OCI-LY1 (cell line): Measurements from ENCODE around the gene LY86.

Experiments
- H2AFZ ChIP-seq: fragments of 200-600 bp; sonication (generic), shearing (Covaris generic); 2 replicates; pipeline ENCODE4 v1.6.0; 2014; ENCODE audit warnings: antibody characterized with exemption, mild to moderate bottlenecking, low read length
- H3F3A ChIP-seq: fragments of 200-600 bp; sonication (generic), shearing (Covaris generic); 2 replicates; pipeline ENCODE4 v1.6.0; 2014; ENCODE audit warnings: mild to moderate bottlenecking, antibody characterized with exemption, low read length, moderate library complexity; ENCODE audit not compliant: insufficient read depth
- H3K27ac ChIP-seq: fragments of 200-600 bp; sonication (generic); 2 replicates; pipeline ENCODE4 v1.5.1; 2014; ENCODE audit warnings: low read length, mixed run types, mild to moderate bottlenecking, low read depth; ENCODE audit not compliant: poor library complexity, severe bottlenecking
- H3K27me3 ChIP-seq: fragments of 200-600 bp; sonication (generic); 2 replicates; pipeline ENCODE4 v1.6.0; 2014; ENCODE audit warnings: antibody characterized with exemption, mild to moderate bottlenecking, low read length, moderate library complexity; ENCODE audit not compliant: insufficient read depth
- H3K36me3 ChIP-seq: fragments of 200-600 bp; sonication (generic); 2 replicates; pipeline ENCODE4 v1.6.1; 2014; ENCODE audit warnings: mild to moderate bottlenecking, antibody characterized with exemption, low read length, moderate library complexity, mixed read lengths; ENCODE audit not compliant: insufficient read depth
- H3K4me1 ChIP-seq: fragments of 200-600 bp; sonication (generic); 2 replicates; pipeline ENCODE4 v1.5.1; 2014; ENCODE audit warnings: mild to moderate bottlenecking, low read length, moderate library complexity; ENCODE audit not compliant: insufficient read depth, severe bottlenecking
- H3K4me2 ChIP-seq: fragments of 200-600 bp; sonication (generic), shearing (Covaris generic); 2 replicates; pipeline ENCODE4 v1.6.1; 2014; ENCODE audit warnings: low read length
- H3K4me3 ChIP-seq: fragments of 200-600 bp; sonication (generic); 2 replicates; pipeline ENCODE4 v1.5.1; 2014; ENCODE audit warnings: low read length, low read depth, mild to moderate bottlenecking, mixed read lengths; ENCODE audit not compliant: poor library complexity, severe bottlenecking
- H3K79me2 ChIP-seq: fragments of 200-600 bp; shearing (Covaris generic); 2 replicates; pipeline ENCODE4 v1.6.1; 2016; ENCODE audit warnings: mixed run types, low read length, mixed read lengths; ENCODE audit not compliant: insufficient read depth
- H3K9ac ChIP-seq: fragments of 200-600 bp; sonication (generic), shearing (Covaris generic); 2 replicates; pipeline ENCODE4 v1.6.1; 2014; ENCODE audit warnings: mild to moderate bottlenecking, low read length, mixed read lengths
- H3K9me2 ChIP-seq: fragments of 200-600 bp; sonication (generic), shearing (Covaris generic); 2 replicates; pipeline ENCODE4 v1.6.1; 2014; ENCODE audit warnings: low read depth, mild to moderate bottlenecking, low read length, mixed read lengths
- H3K9me3 ChIP-seq: fragments of 200-600 bp; shearing (Covaris generic); 2 replicates; pipeline ENCODE4 v1.6.1; 2014; ENCODE audit warnings: low read length, mixed read lengths
- H4K20me1 ChIP-seq: fragments of 200-600 bp; sonication (generic), shearing (Covaris generic); 2 replicates; pipeline ENCODE4 v1.6.0; 2016; ENCODE audit warnings: mild to moderate bottlenecking, low read length; ENCODE audit not compliant: insufficient read depth
- EZH2 ChIP-seq: fragments of 200-600 bp; sonication (generic), shearing (Covaris generic); IDR thresholded peaks from 2 replicates; pipeline ENCODE4 v1.8.0; 2017; ENCODE audit warnings: borderline replicate concordance, mixed run types, mild to moderate bottlenecking, antibody characterized with exemption, low read length, moderate library complexity, mixed read lengths
- TF ChIP-seq, protein P1 (sequence below): fragments of 200-600 bp; sonication (generic), shearing (Covaris generic); IDR thresholded peaks from 2 replicates; pipeline ENCODE4 v1.5.1; 2017; ENCODE audit warnings: mild to moderate bottlenecking, antibody characterized with exemption, low read length, moderate library complexity, mixed read lengths

The LY86 gene

DNA sequence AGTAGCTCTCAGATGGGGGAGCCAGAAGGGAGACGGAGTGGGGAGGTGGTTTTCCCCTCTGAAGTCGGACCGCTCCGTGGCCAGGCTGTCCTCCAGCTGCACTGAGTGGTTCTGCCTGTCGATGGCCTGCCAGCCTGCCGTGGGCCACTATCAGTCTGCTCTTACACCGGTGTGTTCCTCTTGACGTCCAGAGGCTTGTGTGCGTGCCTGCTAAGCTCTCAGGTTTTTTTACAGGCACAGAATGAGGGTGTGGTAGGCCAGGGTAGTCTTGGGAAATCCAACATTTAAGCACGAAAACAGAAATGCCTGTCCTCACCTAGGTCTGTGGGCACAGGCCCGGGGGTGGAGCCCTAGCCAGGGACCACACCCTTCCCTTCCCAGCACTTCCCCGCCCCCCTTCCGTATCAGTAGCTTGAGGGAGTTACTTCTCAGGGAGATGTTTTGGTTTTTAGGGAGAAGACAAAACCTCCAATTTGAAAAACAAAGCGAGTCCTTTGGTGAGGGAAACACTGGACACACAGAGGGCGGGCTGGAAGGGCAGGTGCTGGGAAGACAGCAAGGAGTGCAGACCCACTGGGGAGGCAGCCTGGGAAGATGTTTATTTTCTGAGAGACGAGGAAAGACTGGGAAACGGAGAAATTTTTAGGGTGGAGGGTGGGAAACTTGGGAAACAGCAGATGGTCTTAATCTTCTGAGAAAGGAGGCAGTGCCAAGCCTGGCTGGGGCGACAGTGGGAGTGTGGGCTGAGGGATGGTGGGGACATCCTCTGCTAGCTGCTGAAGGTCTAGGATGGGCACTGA, 106.5 kb downstream of the LY86 start:
- H3K27me3 ChIP-seq: peaks cover 4% of the 10 kb centered on the region; the same call in 1 of the 2 replicates
- TF ChIP-seq, protein P1, sequence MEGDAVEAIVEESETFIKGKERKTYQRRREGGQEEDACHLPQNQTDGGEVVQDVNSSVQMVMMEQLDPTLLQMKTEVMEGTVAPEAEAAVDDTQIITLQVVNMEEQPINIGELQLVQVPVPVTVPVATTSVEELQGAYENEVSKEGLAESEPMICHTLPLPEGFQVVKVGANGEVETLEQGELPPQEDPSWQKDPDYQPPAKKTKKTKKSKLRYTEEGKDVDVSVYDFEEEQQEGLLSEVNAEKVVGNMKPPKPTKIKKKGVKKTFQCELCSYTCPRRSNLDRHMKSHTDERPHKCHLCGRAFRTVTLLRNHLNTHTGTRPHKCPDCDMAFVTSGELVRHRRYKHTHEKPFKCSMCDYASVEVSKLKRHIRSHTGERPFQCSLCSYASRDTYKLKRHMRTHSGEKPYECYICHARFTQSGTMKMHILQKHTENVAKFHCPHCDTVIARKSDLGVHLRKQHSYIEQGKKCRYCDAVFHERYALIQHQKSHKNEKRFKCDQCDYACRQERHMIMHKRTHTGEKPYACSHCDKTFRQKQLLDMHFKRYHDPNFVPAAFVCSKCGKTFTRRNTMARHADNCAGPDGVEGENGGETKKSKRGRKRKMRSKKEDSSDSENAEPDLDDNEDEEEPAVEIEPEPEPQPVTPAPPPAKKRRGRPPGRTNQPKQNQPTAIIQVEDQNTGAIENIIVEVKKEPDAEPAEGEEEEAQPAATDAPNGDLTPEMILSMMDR: no peak
- no peak for TF ChIP-seq EZH2
- H4K20me1 ChIP-seq: no peaks in the 10 kb centered on the region
- H3K36me3 ChIP-seq: no peaks in the 10 kb centered on the region; the same call in 1 of the 2 replicates
- no peak overlapping the region for H3K9ac ChIP-seq
- no peak overlapping the region for H2AFZ ChIP-seq
- H3K27ac ChIP-seq: no peak overlapping the region
- peaks cover 9% of the 10 kb centered on the region for H3K9me3 ChIP-seq
- H3K4me1 ChIP-seq: peaks cover 7% of the 10 kb centered on the region
- H3K4me2 ChIP-seq: no peak overlapping the region
- H3F3A ChIP-seq: no peaks in the 10 kb centered on the region
- H3K4me3 ChIP-seq: no peak overlapping the region
- H3K9me2 ChIP-seq: no peaks in the 10 kb centered on the region
- no peaks in the 10 kb centered on the region for H3K79me2 ChIP-seq

DNA sequence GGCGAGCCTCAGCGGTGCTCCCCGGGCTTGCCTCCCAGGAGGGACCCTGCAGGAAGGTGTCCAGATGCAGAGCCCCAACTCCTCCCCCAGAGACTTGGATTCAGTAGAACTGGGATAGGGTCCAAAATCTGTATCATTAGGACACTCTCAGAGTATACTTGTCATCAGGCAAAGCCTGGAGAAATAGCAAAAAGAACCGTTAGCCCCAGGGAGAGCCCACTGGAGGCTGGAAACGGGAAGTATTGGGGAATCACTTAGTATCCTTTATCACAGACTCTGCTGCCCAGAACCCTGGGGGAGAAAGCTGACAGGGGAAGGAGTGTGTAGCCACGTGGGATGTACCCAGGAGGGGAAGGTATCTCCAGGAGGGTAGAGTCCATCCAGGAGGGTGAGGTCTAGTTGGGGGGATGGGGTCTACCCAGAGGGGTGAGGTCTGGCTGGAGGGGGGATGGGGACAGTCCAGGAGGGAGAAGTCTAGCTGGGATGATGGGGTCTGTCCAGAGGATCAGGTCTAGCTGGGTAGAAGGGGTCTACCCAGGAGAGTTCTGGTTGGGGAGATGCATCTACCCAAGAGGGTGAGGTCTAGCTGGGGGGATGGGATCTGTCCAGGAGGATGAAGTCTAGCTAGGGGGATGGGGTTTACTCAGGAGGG, 107.2 kb downstream of the LY86 start:
- peaks cover 7% of the 10 kb centered on the region for H3K9me3 ChIP-seq
- H3K9me2 ChIP-seq: no peaks in the 10 kb centered on the region
- H3K79me2 ChIP-seq: no peaks in the 10 kb centered on the region
- no peaks in the 10 kb centered on the region; the same call in 1 of the 2 replicates for H3K36me3 ChIP-seq
- H3K27me3 ChIP-seq: peaks cover 3% of the 10 kb centered on the region; the same call in 1 of the 2 replicates
- no peak overlapping the region for H3K4me2 ChIP-seq
- no peak overlapping the region for H3K4me3 ChIP-seq
- no peak overlapping the region for H2AFZ ChIP-seq
- no peaks in the 10 kb centered on the region for H3F3A ChIP-seq
- H3K9ac ChIP-seq: no peak overlapping the region
- peaks cover 14% of the 10 kb centered on the region for H3K4me1 ChIP-seq
- TF ChIP-seq, protein P1: no peak
- no peak for TF ChIP-seq EZH2
- no peaks in the 10 kb centered on the region for H4K20me1 ChIP-seq
- no peak overlapping the region for H3K27ac ChIP-seq

DNA sequence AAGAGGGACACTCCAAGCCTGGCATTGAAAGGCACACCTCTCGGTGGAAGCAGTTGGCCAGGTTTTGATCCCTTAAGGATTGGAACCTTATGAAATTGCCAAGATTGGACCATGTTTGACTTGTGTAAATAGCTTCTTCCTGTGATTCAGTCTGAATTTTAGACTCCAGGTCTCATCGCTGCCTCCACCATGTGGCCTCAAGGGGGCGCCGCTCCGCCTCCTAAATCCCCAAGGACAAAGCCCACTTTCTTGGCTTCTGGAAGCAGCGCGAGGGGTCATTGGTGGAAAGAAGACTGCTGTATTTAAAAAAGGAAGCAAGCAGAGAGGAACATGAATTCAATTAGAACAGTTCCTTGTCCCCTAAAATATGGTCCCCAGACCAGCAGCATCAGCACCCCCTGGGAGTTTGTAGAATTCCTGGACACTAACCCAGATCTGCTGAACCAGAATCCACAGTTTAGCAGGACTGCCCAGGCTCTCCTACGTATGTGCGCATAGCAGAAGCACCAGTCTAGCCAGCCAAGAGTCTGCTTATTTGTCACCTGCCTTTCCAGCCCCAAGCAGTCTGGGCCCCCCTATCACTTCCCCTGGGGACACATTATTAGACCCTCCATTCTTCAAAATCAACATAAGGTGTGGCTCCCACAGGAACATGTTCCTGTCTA, 108.5 kb downstream of the LY86 start:
- H3K27ac ChIP-seq: no peak overlapping the region
- H3F3A ChIP-seq: no peaks in the 10 kb centered on the region
- no peaks in the 10 kb centered on the region; the same call in 1 of the 2 replicates for H3K27me3 ChIP-seq
- no peaks in the 10 kb centered on the region for H4K20me1 ChIP-seq
- H3K9me2 ChIP-seq: no peaks in the 10 kb centered on the region
- H3K36me3 ChIP-seq: no peaks in the 10 kb centered on the region
- H2AFZ ChIP-seq: no peak overlapping the region
- no peaks in the 10 kb centered on the region for H3K79me2 ChIP-seq
- H3K4me3 ChIP-seq: no peak overlapping the region
- H3K4me1 ChIP-seq: peaks cover 26% of the 10 kb centered on the region
- no peak overlapping the region for H3K9ac ChIP-seq
- H3K4me2 ChIP-seq: no peak overlapping the region
- TF ChIP-seq, protein P1: peak; percentile 85
- TF ChIP-seq EZH2: no peak
- H3K9me3 ChIP-seq: no peaks in the 10 kb centered on the region
